Ectodermal cell (in vitro differentiated cells): Measurements from ENCODE around the gene ATP10D.
"Not testable (repeated sequence)": the region's sequence is repeated elsewhere in the genome, so short reads cannot be mapped to it uniquely, and the experiment has no call there.

Source experiments
- H3K27ac ChIP-seq: 2 replicates; pipeline ENCODE4 v1.7.0; 2013; ENCODE audit warnings: mild to moderate bottlenecking, low read depth, low read length; ENCODE audit not compliant: insufficient read depth, poor library complexity, severe bottlenecking
- H3K27me3 ChIP-seq: 2 replicates; pipeline ENCODE4 v1.7.0; 2013; ENCODE audit warnings: mild to moderate bottlenecking, low read length; ENCODE audit not compliant: insufficient read depth, control insufficient read depth, poor library complexity, severe bottlenecking
- H3K36me3 ChIP-seq: one replicate; pipeline ENCODE4 v1.7.0; 2013; ENCODE audit warnings: low read length; ENCODE audit not compliant: control insufficient read depth, insufficient read depth
- H3K4me1 ChIP-seq: one replicate; pipeline ENCODE4 v1.7.0; 2013; ENCODE audit warnings: low read length; ENCODE audit not compliant: control insufficient read depth, insufficient read depth
- H3K4me3 ChIP-seq: 2 replicates; pipeline ENCODE4 v1.7.0; 2013; ENCODE audit warnings: low read depth, low read length, control low read depth; ENCODE audit not compliant: insufficient read depth
- H3K9me3 ChIP-seq: 2 replicates; pipeline ENCODE4 v1.7.0; 2013; ENCODE audit warnings: mild to moderate bottlenecking, low read length, moderate library complexity; ENCODE audit not compliant: control insufficient read depth
- WGBS, 2 experiments: methylation state at CpG; one replicate each; pipeline ENCODE4 v1.1.7; 2013; ENCODE audit warnings: missing lambda C conversion rate in 2 of 2; 5-methylcytosine and 5-hydroxymethylcytosine counted together

The ATP10D gene

DNA sequence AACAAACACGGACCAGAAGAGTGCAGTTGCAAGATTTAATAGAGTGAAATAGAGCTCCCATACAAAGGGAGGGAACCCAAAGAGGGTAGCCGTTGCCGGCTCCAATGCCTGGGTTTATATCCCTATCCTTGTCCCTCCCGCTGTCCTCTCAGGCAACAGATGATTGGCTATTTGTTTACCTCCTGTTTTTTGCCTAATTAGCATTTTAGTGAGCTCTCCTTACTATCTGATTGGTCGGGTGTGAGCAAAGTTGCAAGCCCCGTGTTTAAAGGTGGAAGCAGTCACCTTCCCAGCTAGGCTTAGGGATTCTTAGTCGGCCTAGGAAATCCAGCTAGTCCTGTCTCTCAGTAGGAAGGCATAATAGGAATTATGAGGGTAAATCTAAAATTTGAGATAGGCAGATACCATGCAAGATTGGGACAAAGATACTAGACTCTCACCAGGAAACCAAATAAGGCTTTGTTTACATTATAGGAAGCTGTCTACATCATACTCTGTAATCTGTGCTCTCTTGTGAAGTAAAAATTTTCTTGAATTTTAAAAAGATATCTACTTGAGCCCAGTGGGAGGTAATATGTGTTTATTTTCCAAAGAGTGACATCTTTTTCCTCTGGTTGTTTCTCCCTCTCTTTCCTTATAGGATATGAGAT lies 65.9 kb downstream of the ATP10D start:
- no peaks in the 10 kb centered on the region for H3K4me1 ChIP-seq
- no peak overlapping the region for H3K27ac ChIP-seq
- H3K36me3 ChIP-seq: no peaks in the 10 kb centered on the region
- no peak overlapping the region for H3K4me3 ChIP-seq
- WGBS, 2 experiments: 94 to 95% methylated on average over 7 of the region's 7 CpGs
- H3K9me3 ChIP-seq: no peaks in the 10 kb centered on the region
- H3K27me3 ChIP-seq: no peaks in the 10 kb centered on the region

GRCh38 chr4:47551682-47552081 lies 66.6 kb downstream of the ATP10D start:
- H3K4me3 ChIP-seq: no peak overlapping the region
- H3K36me3 ChIP-seq: no peaks in the 10 kb centered on the region
- no peaks in the 10 kb centered on the region for H3K9me3 ChIP-seq
- no peaks in the 10 kb centered on the region for H3K4me1 ChIP-seq
- no peaks in the 10 kb centered on the region for H3K27me3 ChIP-seq
- no peak overlapping the region for H3K27ac ChIP-seq

- no peak overlapping the region for H3K4me3 ChIP-seq
- H3K27ac ChIP-seq: no peak overlapping the region
- no peaks in the 10 kb centered on the region for H3K27me3 ChIP-seq
- no peaks in the 10 kb centered on the region for H3K4me1 ChIP-seq
- no peaks in the 10 kb centered on the region for H3K36me3 ChIP-seq
- no CpG with 5 or more reads among the region's 2 CpGs for WGBS, 2 experiments
- H3K9me3 ChIP-seq: no peaks in the 10 kb centered on the region
These were observed 68.5 kb downstream of the ATP10D start for GRCh38 chr4:47553329-47554125.

DNA sequence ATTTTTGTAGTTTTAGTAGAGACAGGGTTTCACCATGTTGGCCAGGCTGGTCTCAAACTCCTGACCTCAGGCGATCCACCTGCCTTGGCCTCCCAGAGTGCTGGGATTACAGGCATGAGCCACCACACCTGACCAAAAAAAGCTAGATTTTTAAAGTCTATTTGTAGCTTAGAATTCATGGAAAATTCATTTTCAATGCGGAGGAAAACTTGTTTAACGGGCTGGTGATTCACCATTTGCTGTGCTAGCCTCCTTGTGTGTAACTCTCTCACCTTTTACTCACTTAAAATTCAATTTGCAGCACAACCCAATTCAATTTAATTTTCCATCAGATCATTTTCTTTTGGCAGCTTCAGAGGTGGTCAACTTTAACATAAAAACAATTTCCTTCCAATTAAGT lies 70.8 kb downstream of the ATP10D start:
- not testable (repeated sequence) for H3K4me3 ChIP-seq, H3K36me3 ChIP-seq, H3K4me1 ChIP-seq, H3K27me3 ChIP-seq, H3K27ac ChIP-seq, H3K9me3 ChIP-seq
- 79 to 81% methylated on average over 3 of the region's 3 CpGs for WGBS, 2 experiments

DNA sequence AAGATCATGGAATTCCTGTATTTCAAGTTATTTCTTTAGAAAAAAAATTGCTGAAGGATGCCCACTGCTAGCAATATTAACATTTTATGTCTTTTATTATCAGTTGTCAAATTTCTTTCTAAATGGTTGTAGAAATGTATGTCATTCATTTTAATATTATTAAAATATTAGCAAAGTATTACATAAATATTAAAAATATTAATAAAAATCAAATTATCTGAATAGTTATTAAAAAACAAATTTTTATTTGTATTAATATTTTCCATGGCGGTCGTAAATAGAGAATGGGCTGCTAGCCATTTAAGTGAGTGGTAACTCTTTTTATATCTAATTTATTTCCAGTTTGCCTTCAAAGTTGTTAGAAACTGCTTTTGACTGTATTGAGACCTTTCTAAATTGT lies 72.2 kb downstream of the ATP10D start:
- Histone ChIP-seq H3K4me3 (no peak overlapping the region), H3K27me3 (no peaks in the 10 kb centered on the region), H3K9me3 (no peaks in the 10 kb centered on the region), H3K27ac (no peak overlapping the region), H3K4me1 (no peaks in the 10 kb centered on the region), H3K36me3 (no peaks in the 10 kb centered on the region)
- WGBS, 2 experiments: 80% methylated on average over 1 of the region's 2 CpGs; no CpG with 5 or more reads in 1 of the 2 experiments

DNA sequence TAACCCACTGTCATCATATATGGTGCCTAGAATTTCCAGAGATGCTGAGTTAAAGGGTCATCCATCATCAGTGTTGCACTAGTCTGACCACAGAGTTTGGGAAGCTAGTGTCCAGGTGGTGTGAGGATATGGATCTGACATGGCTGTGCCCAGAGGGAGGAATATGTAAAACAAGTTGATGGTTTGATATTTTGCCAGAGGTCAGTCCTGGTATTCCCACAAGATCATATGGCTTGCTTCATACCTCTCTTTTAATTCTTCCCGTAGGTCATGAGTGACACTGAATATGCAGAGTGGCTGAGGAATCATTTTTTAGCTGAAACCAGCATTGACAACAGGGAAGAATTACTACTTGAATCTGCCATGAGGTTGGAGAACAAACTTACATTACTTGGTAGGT lies 75.6 kb downstream of the ATP10D start:
- no peak overlapping the region for H3K27ac ChIP-seq
- no peaks in the 10 kb centered on the region for H3K9me3 ChIP-seq
- H3K27me3 ChIP-seq: no peaks in the 10 kb centered on the region
- H3K4me1 ChIP-seq: no peaks in the 10 kb centered on the region
- H3K36me3 ChIP-seq: no peaks in the 10 kb centered on the region
- WGBS, 2 experiments: 89 to 100% methylated on average over 1 of the region's 1 CpG
- no peak overlapping the region for H3K4me3 ChIP-seq

GRCh38 chr4:47561331-47561730 lies 76.3 kb downstream of the ATP10D start:
- H3K27me3 ChIP-seq: no peaks in the 10 kb centered on the region
- no peaks in the 10 kb centered on the region for H3K9me3 ChIP-seq
- 100% methylated on average over 1 of the region's 1 CpG; no CpG with 5 or more reads in 1 of the 2 experiments for whole genome bisulfite sequencing, 2 experiments
- H3K4me3 ChIP-seq: no peak overlapping the region
- no peak overlapping the region for H3K27ac ChIP-seq
- no peaks in the 10 kb centered on the region for H3K4me1 ChIP-seq
- no peaks in the 10 kb centered on the region for H3K36me3 ChIP-seq

GRCh38 chr4:47562297-47562696 lies 77.2 kb downstream of the ATP10D start:
- 91 to 100% methylated on average over 3 of the region's 3 CpGs for WGBS, 2 experiments
- H3K4me1 ChIP-seq: no peaks in the 10 kb centered on the region
- no peaks in the 10 kb centered on the region for H3K9me3 ChIP-seq
- H3K4me3 ChIP-seq: no peak overlapping the region
- no peak overlapping the region for H3K27ac ChIP-seq
- no peaks in the 10 kb centered on the region for H3K36me3 ChIP-seq
- no peaks in the 10 kb centered on the region for H3K27me3 ChIP-seq

DNA sequence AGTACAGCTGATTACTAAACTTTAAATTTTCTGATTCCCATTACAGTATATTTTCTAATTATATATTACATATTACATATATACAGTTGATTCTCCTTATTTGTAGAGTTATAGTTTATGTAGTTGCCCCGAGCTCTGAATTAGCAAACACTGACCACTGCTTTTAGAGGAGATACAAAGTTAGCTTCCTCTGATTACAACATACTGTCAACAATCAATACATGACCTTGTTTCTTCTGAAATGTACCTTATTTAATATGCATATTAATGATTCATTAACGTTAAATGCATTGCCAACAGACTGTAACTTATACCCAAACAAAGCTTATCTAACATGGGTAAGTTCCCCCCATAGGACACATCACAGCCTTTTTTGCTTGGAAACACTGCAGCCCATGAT lies 81.5 kb downstream of the ATP10D start:
- no peak overlapping the region for H3K4me3 ChIP-seq

DNA sequence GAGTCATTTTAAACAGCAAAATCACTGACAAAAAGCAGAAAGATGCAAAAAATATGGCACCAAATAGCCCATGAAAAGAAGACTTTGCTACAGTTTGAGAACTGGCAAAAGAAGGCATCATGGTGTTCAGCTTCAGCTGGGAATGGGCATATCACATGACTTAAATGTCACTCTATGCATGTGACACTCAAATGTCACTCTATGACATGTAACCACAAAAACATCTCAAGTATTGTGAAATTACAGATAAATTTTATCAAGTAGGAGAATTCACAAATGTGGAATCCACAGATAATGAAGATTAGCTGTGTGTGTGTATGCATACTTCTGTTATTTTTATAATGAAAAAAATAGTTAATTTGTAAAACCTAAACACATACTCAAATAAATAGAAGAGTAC lies 81.9 kb downstream of the ATP10D start:
- H3K4me3 ChIP-seq: no peak overlapping the region
- no peaks in the 10 kb centered on the region for H3K27me3 ChIP-seq
- no peaks in the 10 kb centered on the region for H3K36me3 ChIP-seq
- H3K9me3 ChIP-seq: no peaks in the 10 kb centered on the region
- H3K27ac ChIP-seq: no peak overlapping the region
- no peaks in the 10 kb centered on the region for H3K4me1 ChIP-seq

More for the DNA sequence above, 81.5 kb downstream of the ATP10D start:
- Histone ChIP-seq H3K4me1 (no peaks in the 10 kb centered on the region), H3K27ac (no peak overlapping the region), H3K36me3 (no peaks in the 10 kb centered on the region), H3K9me3 (no peaks in the 10 kb centered on the region), H3K27me3 (no peaks in the 10 kb centered on the region)
- 90 to 100% methylated on average over 1 of the region's 2 CpGs for WGBS, 2 experiments
